Measurements from ENCODE around the gene ADGRG3. TPM values are rescaled to one million over a fixed set of nuclear protein-coding genes. Genes with fewer than 3 reads are reported as not detected.

ADGRG3 gene
- total and polyA plus RNA-seq, 2 experiments from 2014 or later = not detected

- Histone ChIP-seq H3K4me2 (no peak overlapping the region), H3K79me2 (replicated peaks; ENCODE audit: insufficient read depth) (no peaks in the 10 kb centered on the region), H3K36me3 (ENCODE audit: insufficient read depth) (no peaks in the 10 kb centered on the region), H3K4me3 (no peak overlapping the region), H3K9me2 (ENCODE audit: insufficient read depth) (no peaks in the 10 kb centered on the region), H3K27ac (ENCODE audit: low read depth) (no peak overlapping the region), H3K4me1 (ENCODE audit: insufficient read depth) (no peaks in the 10 kb centered on the region), H4K20me1 (replicated peaks; ENCODE audit: insufficient read depth) (no peaks in the 10 kb centered on the region), H3F3A (replicated peaks; ENCODE audit: low read depth) (no peaks in the 10 kb centered on the region), H3K27me3 (ENCODE audit: insufficient read depth) (no peaks in the 10 kb centered on the region), H2AFZ (no peak overlapping the region)
- Mint-ChIP-seq H3K4me3 (no peak overlapping the region), H3K27me3 (ENCODE audit: insufficient read depth, low read depth, poor library complexity) (peaks cover 10% of the 10 kb centered on the region), H3K27ac (no peak overlapping the region), H3K4me1 (no peaks in the 10 kb centered on the region), H3K9me3 (no peaks in the 10 kb centered on the region), H3K36me3 (ENCODE audit: low read depth) (no peaks in the 10 kb centered on the region)
- ATAC-seq = no peak
- TF ChIP-seq CTCF (conservative IDR thresholded peaks at IDR 0.05; ENCODE audit: low read depth in 2 of 2) = no peak
- TF ChIP-seq ZNF114 (CRISPR knock-in tag; IDR thresholded peaks at IDR 0.05) = no peak
- TF ChIP-seq REST (IDR thresholded peaks at IDR 0.05; ENCODE audit: unreplicated experiment) = no peak
- TF ChIP-seq JUNB (IDR thresholded peaks at IDR 0.05; ENCODE audit: unreplicated experiment) = no peak
- TF ChIP-seq EZH2 (IDR thresholded peaks at IDR 0.05; ENCODE audit: low read depth, unreplicated experiment) = no peak
- no peak for TF ChIP-seq ETS1 (IDR thresholded peaks at IDR 0.05)
- no peak for TF ChIP-seq EZH2phosphoT487 (IDR thresholded peaks at IDR 0.05; ENCODE audit: unreplicated experiment)
- no peak for TF ChIP-seq ZNF331 (CRISPR knock-in tag; IDR thresholded peaks at IDR 0.05; ENCODE audit: low read depth)
- TF ChIP-seq POLR2AphosphoS5 (IDR thresholded peaks at IDR 0.05; ENCODE audit: low read depth) = no peak
- TF ChIP-seq ZNF462 (CRISPR knock-in tag; IDR thresholded peaks at IDR 0.05) = no peak
- TF ChIP-seq NANOG (IDR thresholded peaks at IDR 0.05; ENCODE audit: borderline replicate concordance) = no peak
- TF ChIP-seq STAT1 (IDR thresholded peaks at IDR 0.05; ENCODE audit: unreplicated experiment) = no peak
- TF ChIP-seq CREB1 (CRISPR knock-in tag; IDR thresholded peaks at IDR 0.05; ENCODE audit: low read depth) = no peak
- no peak for DNase-seq (ENCODE audit: low spot score)
These were observed 53.5 kb downstream of the ADGRG3 start for GRCh38 chr16:57721356-57722209.

All from GM23338 (cell line).